Measurements from ENCODE around the gene EVI5L. TPM values are rescaled to one million over a fixed set of nuclear protein-coding genes. Genes with fewer than 3 reads are reported as not detected.
"Not testable (repeated sequence)": the region's sequence is repeated elsewhere in the genome, so short reads cannot be mapped to it uniquely, and the experiment has no call there.

EVI5L gene
- total RNA-seq, 2 donors from 2014 or later, result 6.0 to 12.9 TPM

- ATAC-seq (no peak), DNase-seq (no peak)
- no peak overlapping the region for H3K4me3 ChIP-seq
- H3K27me3 ChIP-seq, result peaks cover 0 to 18% of the 10 kb centered on the region in 2 donors
- 66 to 90% methylated on average over 14 of the region's 14 CpGs for WGBS, 2 donors
- no peaks in the 10 kb centered on the region for H3K36me3 ChIP-seq (replicated peaks in 1 of 2; ENCODE audit: insufficient read depth in 1 of 2, low read depth in 2 of 2)
- H3K27ac ChIP-seq, result no peak overlapping the region
- intact Hi-C loops (cut with DNase I), result loop anchor here (10.0 kb wide), 1 partner anchor 686 kb away; no protein-coding TSS in a partner anchor
- H3K4me1 ChIP-seq, result peaks cover 22% of the 10 kb centered on the region
- H3K9me3 ChIP-seq, result no peaks in the 10 kb centered on the region
- TF ChIP-seq, protein P1, sequence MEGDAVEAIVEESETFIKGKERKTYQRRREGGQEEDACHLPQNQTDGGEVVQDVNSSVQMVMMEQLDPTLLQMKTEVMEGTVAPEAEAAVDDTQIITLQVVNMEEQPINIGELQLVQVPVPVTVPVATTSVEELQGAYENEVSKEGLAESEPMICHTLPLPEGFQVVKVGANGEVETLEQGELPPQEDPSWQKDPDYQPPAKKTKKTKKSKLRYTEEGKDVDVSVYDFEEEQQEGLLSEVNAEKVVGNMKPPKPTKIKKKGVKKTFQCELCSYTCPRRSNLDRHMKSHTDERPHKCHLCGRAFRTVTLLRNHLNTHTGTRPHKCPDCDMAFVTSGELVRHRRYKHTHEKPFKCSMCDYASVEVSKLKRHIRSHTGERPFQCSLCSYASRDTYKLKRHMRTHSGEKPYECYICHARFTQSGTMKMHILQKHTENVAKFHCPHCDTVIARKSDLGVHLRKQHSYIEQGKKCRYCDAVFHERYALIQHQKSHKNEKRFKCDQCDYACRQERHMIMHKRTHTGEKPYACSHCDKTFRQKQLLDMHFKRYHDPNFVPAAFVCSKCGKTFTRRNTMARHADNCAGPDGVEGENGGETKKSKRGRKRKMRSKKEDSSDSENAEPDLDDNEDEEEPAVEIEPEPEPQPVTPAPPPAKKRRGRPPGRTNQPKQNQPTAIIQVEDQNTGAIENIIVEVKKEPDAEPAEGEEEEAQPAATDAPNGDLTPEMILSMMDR (IDR thresholded peaks at IDR 0.05), result no peak
- TF ChIP-seq POLR2A (IDR thresholded peaks at IDR 0.05), result no peak
Measured at GRCh38 chr19:7790416-7790815, 39.6 kb upstream of the EVI5L start.

DNA sequence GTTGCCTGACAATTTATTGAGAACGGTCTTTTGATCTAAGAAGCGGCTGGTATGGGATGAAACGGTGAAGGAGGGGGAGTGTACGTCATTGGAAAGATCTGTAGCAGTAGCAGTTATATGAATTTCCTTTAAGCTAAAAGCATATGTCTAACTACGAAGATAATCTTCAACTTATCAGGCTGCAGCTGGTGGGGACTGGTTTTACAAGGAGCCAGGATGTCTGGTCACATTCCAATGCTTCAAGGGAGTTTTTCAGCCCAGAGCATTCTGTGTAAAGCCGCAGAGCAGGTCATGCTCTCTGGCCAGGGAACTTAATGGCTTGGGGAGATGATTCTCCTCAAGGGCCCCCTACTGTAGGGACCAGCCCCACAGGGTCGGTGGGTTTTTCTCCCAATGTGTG is 37.7 kb upstream of the EVI5L start:
- intact Hi-C loops (cut with DNase I), result loop anchor here (10.0 kb wide), 1 partner anchor 687 kb away; no protein-coding TSS in a partner anchor
- WGBS, 2 donors, result 40 to 42% methylated on average over 7 of the region's 7 CpGs
- Histone ChIP-seq H3K9me3 (no peaks in the 10 kb centered on the region), H3K36me3 (replicated peaks in 1 of 2; ENCODE audit: insufficient read depth in 1 of 2, low read depth in 2 of 2) (no peaks in the 10 kb centered on the region), H3K4me1 (peaks cover 19% of the 10 kb centered on the region), H3K27me3 (peaks cover 0 to 21% of the 10 kb centered on the region in 2 donors), H3K27ac (no peak overlapping the region), H3K4me3 (no peak overlapping the region)
- TF ChIP-seq POLR2A (IDR thresholded peaks at IDR 0.05), result no peak
- TF ChIP-seq, protein P1 (IDR thresholded peaks at IDR 0.05), result no peak
- ATAC-seq (no peak), DNase-seq (no peak)

DNA sequence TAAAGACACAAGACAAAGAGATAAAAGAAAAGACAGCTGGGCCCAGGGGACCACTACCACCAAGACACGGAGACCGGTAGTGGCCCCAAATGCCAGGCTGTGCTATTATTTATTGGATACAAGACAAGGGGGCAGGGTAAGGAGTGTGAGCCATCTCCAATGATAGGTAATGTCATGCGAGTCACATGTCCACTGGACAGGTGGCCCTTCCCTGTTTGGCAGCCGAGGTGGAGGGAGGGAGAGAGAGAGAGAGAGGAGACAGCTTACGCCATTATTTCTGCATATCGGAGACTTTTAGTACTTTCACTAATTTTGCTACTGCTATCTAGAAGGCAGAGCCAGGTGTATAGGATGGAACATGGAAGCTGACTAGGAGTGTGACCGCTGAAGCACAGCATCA is 37.3 kb upstream of the EVI5L start:
- WGBS, 2 donors, result 69 to 85% methylated on average over 6 to 7 of the region's 7 CpGs
- not testable (repeated sequence) for DNase-seq, ATAC-seq

DNA sequence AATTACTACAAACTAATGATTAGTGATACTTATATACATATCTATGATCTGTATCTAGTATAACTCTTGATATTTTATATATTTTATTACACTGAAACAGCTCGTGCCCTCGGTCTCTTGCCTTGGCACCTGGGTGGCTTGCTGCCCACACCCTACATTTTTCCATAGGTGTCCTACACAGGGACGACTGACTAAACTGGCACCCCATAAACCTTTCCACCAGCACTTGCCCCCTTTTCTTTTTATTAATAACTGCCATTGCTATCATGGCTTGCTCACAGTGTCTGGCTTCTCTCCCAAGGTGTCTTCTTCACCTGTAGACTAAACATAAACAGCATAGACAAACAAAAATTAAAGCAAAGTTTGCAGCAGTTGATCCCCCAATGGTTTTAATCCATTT is 36.5 kb upstream of the EVI5L start:
- Histone ChIP-seq H3K36me3 (replicated peaks in 1 of 2; ENCODE audit: insufficient read depth in 1 of 2, low read depth in 2 of 2) (no peaks in the 10 kb centered on the region), H3K27me3 (peaks cover 0 to 26% of the 10 kb centered on the region in 2 donors), H3K4me1 (peaks cover 10% of the 10 kb centered on the region), H3K4me3 (no peak overlapping the region), H3K9me3 (no peaks in the 10 kb centered on the region), H3K27ac (no peak overlapping the region)
- ATAC-seq, result no peak
- 67 to 77% methylated on average over 3 of the region's 3 CpGs for WGBS, 2 donors
- intact Hi-C loops (cut with DNase I), result loop anchor here (10.0 kb wide), 1 partner anchor 689 kb away; no protein-coding TSS in a partner anchor
- no peak for DNase-seq
- TF ChIP-seq, protein P1 (IDR thresholded peaks at IDR 0.05), result no peak
- no peak for TF ChIP-seq POLR2A (IDR thresholded peaks at IDR 0.05)

More for the DNA sequence above, 37.3 kb upstream of the EVI5L start:
- Histone ChIP-seq H3K27me3 (peaks cover 0 to 24% of the 10 kb centered on the region in 2 donors), H3K4me1 (peaks cover 15% of the 10 kb centered on the region)
- not testable (repeated sequence) for H3K9me3 ChIP-seq; H3K27ac ChIP-seq; H3K36me3 ChIP-seq (replicated peaks in 1 of 2; ENCODE audit: insufficient read depth in 1 of 2, low read depth in 2 of 2); H3K4me3 ChIP-seq
- intact Hi-C loops (cut with DNase I), result loop anchor here (10.0 kb wide), 1 partner anchor 688 kb away; no protein-coding TSS in a partner anchor

- Histone ChIP-seq H3K27me3 (peaks cover 0 to 9% of the 10 kb centered on the region in 2 donors), H3K27ac (no peak overlapping the region), H3K4me1 (no peaks in the 10 kb centered on the region), H3K9me3 (no peaks in the 10 kb centered on the region), H3K36me3 (replicated peaks in 1 of 2; ENCODE audit: insufficient read depth in 1 of 2, low read depth in 2 of 2) (no peaks in the 10 kb centered on the region), H3K4me3 (no peak overlapping the region)
- DNase-seq (no peak), ATAC-seq (no peak)
- TF ChIP-seq, protein P1 (IDR thresholded peaks at IDR 0.05), result no peak
- no peak for TF ChIP-seq POLR2A (IDR thresholded peaks at IDR 0.05)
- intact Hi-C loops (cut with DNase I), result loop anchor here (10.0 kb wide), 1 partner anchor 691 kb away; no protein-coding TSS in a partner anchor
- WGBS, 2 donors, result 49 to 62% methylated on average over 8 of the region's 8 CpGs
Measured at GRCh38 chr19:7795555-7796161, 34.4 kb upstream of the EVI5L start.
